Osteoblast (primary cell): ENCODE results near the gene EFCAB9. TPM values are rescaled to one million over a fixed set of nuclear protein-coding genes. Genes with fewer than 3 reads are reported as not detected.

Source experiments
- DNase-seq: peaks from one replicate; pipeline ENCODE4 v3.0.0; 2011; ENCODE audit warnings: low spot score, mixed read lengths; ENCODE audit not compliant: insufficient read length; ENCODE audit errors: missing footprints
- H2AFZ ChIP-seq: 2 replicates; pipeline ENCODE4 v1.6.0; 2011; ENCODE audit warnings: mild to moderate bottlenecking, low read length
- H3K27ac ChIP-seq: 2 replicates; pipeline ENCODE4 v1.5.1; 2011; ENCODE audit warnings: mild to moderate bottlenecking, low read depth, low read length, moderate library complexity
- H3K27me3 ChIP-seq: 2 replicates; pipeline ENCODE4 v1.6.0; 2012; ENCODE audit warnings: mild to moderate bottlenecking, control low read depth, inconsistent platforms, low read length, moderate library complexity; ENCODE audit not compliant: insufficient read depth
- H3K36me3 ChIP-seq: 2 replicates; pipeline ENCODE4 v1.5.1; 2011; ENCODE audit warnings: mild to moderate bottlenecking, low read length, control low read depth, moderate library complexity; ENCODE audit not compliant: insufficient read depth
- H3K4me1 ChIP-seq: 2 replicates; pipeline ENCODE4 v1.5.1; 2011; ENCODE audit warnings: mild to moderate bottlenecking, low read length, control low read depth, moderate library complexity; ENCODE audit not compliant: insufficient read depth
- H3K4me2 ChIP-seq: 2 replicates; pipeline ENCODE4 v1.6.0; 2011; ENCODE audit warnings: mild to moderate bottlenecking, low read length; ENCODE audit not compliant: insufficient read depth
- H3K4me3 ChIP-seq: fragments of 200-600 bp; sonication (generic); 3 replicates; pipeline ENCODE4 v1.5.1; 2012; ENCODE audit warnings: mild to moderate bottlenecking, low read length, inconsistent platforms; ENCODE audit not compliant: insufficient read depth
- H3K79me2 ChIP-seq: 2 replicates; pipeline ENCODE4 v1.6.0; 2012; ENCODE audit warnings: mild to moderate bottlenecking, low read length, control low read depth, inconsistent platforms; ENCODE audit not compliant: insufficient read depth
- H3K9me3 ChIP-seq: 2 replicates; pipeline ENCODE4 v1.5.1; 2011; ENCODE audit warnings: low read depth, low read length, control low read depth
- H4K20me1 ChIP-seq: 2 replicates; pipeline ENCODE4 v1.6.0; 2012; ENCODE audit warnings: mild to moderate bottlenecking, low read length, control low read depth; ENCODE audit not compliant: insufficient read depth
- CTCF ChIP-seq: IDR thresholded peaks from 2 replicates; pipeline ENCODE4 v1.5.1; 2011; ENCODE audit warnings: mild to moderate bottlenecking, low read depth, low read length, moderate library complexity; ENCODE audit errors: extremely low read depth
- total RNA-seq: library from RNA; depleted of rRNA; stranded (reverse); fragments of >200 nt; gene quantifications from 2 replicates; pipeline ENCODE4 v1.2.3, GENCODE V29; 2012

EFCAB9 gene
- total RNA-seq, 1 donor: not detected

DNA sequence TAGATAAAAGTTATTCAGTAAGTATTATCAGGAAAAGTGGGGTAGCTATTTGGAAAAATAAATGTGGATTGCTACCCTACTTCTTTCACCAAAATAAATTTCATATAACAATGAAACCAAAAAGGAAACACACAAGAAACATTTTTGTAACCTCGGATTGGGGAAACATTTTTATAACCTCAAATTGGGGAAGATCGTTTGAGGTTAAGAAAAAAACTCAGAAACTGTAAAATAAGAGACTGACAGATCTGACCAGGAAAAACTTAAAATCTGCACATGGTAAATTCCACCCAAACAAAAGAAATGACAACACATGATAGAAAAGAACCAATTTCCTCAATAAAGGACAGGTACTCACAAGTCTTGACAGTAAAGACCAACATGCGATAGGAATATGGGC is 13.5 kb downstream of the EFCAB9 start:
- Histone ChIP-seq H3K9me3 (no peaks in the 10 kb centered on the region), H2AFZ (no peak overlapping the region), H4K20me1 (peaks cover 3% of the 10 kb centered on the region), H3K4me2 (no peak overlapping the region), H3K36me3 (peaks cover 10% of the 10 kb centered on the region), H3K79me2 (no peaks in the 10 kb centered on the region), H3K4me3 (no peak overlapping the region), H3K27ac (no peak overlapping the region), H3K27me3 (no peaks in the 10 kb centered on the region), H3K4me1 (no peaks in the 10 kb centered on the region)
- DNase-seq: no peak
- TF ChIP-seq CTCF: no peak

DNA sequence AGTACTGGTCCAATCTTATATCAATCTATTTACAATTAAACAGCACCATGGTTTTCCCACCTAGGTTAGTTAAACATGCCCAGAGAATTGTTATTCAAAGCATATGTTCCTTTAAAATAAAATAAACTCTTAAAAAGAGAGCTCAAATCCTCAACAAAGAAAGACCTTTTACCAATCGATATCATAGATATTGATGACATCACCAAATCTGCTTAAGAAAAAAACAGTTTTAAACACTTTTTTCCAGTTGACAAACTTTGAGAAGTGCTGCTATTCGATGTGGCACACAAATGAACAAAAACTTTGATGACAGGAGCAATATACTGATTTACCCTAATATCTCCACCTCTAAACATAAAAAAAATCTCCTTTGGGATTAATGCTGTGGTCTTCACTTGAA is 15.7 kb downstream of the EFCAB9 start:
- Histone ChIP-seq H3K36me3 (peaks cover 16% of the 10 kb centered on the region), H3K4me2 (no peak overlapping the region), H3K27ac (no peak overlapping the region), H3K4me3 (no peak overlapping the region), H3K79me2 (peaks cover 4% of the 10 kb centered on the region), H4K20me1 (peaks cover 3% of the 10 kb centered on the region), H3K9me3 (no peaks in the 10 kb centered on the region), H3K4me1 (no peaks in the 10 kb centered on the region), H2AFZ (no peak overlapping the region), H3K27me3 (no peaks in the 10 kb centered on the region)
- no peak for TF ChIP-seq CTCF
- DNase-seq: no peak

GRCh38 chr5:172211676-172212075 is 17.7 kb downstream of the EFCAB9 start:
- Histone ChIP-seq H4K20me1 (peaks cover 8% of the 10 kb centered on the region), H3K9me3 (no peaks in the 10 kb centered on the region), H2AFZ (no peak overlapping the region), H3K27ac (no peak overlapping the region), H3K4me2 (no peak overlapping the region), H3K79me2 (peaks cover 20% of the 10 kb centered on the region), H3K4me1 (no peaks in the 10 kb centered on the region), H3K4me3 (no peak overlapping the region), H3K27me3 (no peaks in the 10 kb centered on the region), H3K36me3 (peaks cover 16% of the 10 kb centered on the region)
- no peak for DNase-seq
- no peak for TF ChIP-seq CTCF

GRCh38 chr5:172213126-172213525 is 19.2 kb downstream of the EFCAB9 start:
- no peak for TF ChIP-seq CTCF
- Histone ChIP-seq H3K4me2 (no peak overlapping the region), H3K4me3 (no peak overlapping the region), H3K27ac (no peak overlapping the region), H3K79me2 (peaks cover 28% of the 10 kb centered on the region), H3K9me3 (no peaks in the 10 kb centered on the region), H3K36me3 (peaks cover 16% of the 10 kb centered on the region), H2AFZ (no peak overlapping the region), H3K4me1 (no peaks in the 10 kb centered on the region), H3K27me3 (no peaks in the 10 kb centered on the region), H4K20me1 (peaks cover 6% of the 10 kb centered on the region)
- DNase-seq: no peak
